Measurements from ENCODE around the gene TMEM120B.

The TMEM120B gene

DNA sequence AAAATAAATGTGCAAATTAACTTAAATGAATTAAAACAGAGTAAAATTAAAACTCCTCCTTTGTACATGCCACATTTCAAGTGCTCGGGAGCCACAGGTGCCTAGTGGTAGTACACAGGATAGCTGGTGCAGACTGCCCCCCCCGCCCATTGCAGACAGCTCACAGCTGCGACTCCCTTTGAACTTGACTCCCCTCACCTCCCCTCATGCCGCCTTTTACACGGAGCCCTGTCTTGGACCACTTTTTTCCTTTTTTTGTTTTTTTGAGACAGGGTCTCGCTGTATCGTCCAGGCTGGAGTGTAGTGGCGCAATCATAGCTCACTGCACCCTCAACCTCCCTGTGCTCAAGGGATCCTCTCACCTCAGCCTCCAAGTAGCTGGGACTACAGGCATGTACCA is 102.7 kb downstream of the TMEM120B start:
- TF ChIP-seq, protein P1, sequence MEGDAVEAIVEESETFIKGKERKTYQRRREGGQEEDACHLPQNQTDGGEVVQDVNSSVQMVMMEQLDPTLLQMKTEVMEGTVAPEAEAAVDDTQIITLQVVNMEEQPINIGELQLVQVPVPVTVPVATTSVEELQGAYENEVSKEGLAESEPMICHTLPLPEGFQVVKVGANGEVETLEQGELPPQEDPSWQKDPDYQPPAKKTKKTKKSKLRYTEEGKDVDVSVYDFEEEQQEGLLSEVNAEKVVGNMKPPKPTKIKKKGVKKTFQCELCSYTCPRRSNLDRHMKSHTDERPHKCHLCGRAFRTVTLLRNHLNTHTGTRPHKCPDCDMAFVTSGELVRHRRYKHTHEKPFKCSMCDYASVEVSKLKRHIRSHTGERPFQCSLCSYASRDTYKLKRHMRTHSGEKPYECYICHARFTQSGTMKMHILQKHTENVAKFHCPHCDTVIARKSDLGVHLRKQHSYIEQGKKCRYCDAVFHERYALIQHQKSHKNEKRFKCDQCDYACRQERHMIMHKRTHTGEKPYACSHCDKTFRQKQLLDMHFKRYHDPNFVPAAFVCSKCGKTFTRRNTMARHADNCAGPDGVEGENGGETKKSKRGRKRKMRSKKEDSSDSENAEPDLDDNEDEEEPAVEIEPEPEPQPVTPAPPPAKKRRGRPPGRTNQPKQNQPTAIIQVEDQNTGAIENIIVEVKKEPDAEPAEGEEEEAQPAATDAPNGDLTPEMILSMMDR (conservative IDR thresholded peaks at IDR 0.05; ENCODE audit: low read depth): no peak
- POLR2A ChIA-PET (ENCODE audit: low non-redundant PET): no interaction called here
- H3K27ac ChIP-seq: peak overlapping the region; percentile 99; the same call in 1 of the 2 replicates
- DNase-seq (ENCODE audit: low spot score): no peak
- CTCF ChIA-PET: interaction anchor here (0.8 to 0.9 kb wide), 2 partner anchors 20 to 65 kb away, joined by 3 to 4 read pairs; no protein-coding TSS in a partner anchor

DNA sequence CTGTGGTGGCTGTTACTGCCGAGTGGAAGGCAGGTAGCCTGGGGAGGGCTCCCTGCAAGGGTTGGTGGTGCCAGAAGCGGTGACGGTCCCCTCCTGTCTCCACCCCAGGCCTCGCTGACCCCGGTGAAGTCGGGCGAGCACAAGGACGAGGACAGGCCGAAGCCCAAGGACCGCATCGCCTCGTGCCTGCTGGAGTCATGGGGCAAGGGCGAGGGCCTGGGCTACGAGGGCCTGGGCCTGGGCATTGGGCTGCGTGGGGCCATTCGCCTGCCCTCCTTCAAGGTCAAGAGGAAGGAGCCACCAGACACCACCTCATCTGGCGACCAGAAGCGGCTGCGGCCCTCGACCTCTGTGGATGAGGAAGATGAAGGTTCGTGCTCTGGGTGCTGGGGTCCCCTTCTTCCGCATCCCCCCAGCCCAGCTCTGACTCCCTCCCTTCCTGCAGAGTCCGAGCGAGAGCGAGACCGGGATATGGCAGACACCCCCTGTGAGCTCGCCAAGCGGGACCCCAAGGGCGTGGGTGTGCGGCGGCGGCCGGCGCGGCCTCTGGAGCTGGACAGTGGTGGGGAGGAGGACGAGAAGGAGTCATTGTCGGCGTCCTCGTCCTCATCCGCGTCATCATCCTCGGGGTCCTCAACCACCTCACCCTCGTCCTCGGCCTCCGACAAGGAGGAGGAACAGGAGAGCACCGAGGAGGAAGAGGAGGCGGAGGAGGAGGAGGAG is 104.5 kb downstream of the TMEM120B start:
- peak overlapping the region; percentile 5; the same call in 1 of the 2 replicates for H3K27ac ChIP-seq
- no peak for DNase-seq (ENCODE audit: low spot score)
- ChIA-PET CTCF (no interaction called here), POLR2A (ENCODE audit: low non-redundant PET) (no interaction called here)
- TF ChIP-seq, protein P1 (conservative IDR thresholded peaks at IDR 0.05; ENCODE audit: low read depth): no peak

DNA sequence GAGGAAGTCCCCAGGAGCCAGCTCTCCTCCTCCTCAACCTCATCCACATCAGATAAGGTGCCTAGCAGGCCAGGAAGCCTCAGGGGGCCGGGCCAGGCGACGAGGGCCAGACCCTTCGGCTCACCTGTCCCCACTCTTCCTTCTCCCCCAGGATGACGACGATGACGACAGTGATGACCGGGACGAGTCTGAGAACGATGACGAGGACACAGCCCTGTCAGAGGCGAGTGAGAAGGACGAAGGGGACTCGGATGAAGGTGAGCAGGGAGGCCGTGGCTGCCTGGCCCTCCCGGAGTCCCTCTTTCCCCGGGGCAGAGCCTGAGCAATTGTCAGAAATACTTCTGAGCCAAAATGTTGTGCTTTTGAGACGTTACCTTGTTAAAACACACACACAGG is 105.1 kb downstream of the TMEM120B start:
- peak overlapping the region; percentile 5; the same call in 1 of the 2 replicates for H3K27ac ChIP-seq
- no peak for DNase-seq (ENCODE audit: low spot score)
- ChIA-PET CTCF (no interaction called here), POLR2A (ENCODE audit: low non-redundant PET) (no interaction called here)
- TF ChIP-seq, protein P1 (conservative IDR thresholded peaks at IDR 0.05; ENCODE audit: low read depth): no peak

DNA sequence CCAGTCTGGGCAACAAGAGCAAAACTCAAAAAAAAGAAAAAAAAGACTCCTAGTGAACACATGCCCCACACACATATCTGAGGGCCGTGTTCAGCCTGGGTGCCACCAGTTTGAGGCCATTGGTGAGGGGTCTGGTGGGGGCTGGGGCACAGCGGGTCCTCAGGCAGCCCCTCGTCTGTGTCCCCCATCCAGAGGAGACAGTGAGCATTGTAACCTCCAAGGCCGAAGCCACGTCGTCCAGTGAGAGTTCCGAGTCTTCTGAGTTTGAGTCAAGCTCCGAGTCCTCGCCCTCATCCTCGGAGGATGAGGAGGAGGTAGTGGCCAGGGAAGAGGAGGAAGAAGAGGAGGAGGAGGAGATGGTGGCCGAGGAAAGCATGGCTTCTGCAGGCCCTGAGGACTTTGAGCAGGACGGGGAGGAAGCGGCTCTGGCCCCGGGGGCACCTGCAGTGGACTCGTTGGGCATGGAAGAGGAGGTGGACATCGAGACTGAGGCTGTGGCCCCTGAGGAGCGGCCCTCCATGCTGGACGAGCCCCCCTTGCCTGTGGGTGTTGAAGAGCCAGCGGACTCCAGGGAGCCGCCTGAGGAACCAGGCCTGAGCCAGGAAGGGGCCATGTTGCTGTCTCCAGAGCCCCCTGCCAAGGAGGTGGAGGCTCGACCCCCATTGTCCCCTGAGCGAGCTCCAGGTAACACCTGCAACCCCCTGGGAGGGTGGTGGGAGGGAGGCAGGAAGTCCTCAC is 106.8 kb downstream of the TMEM120B start:
- no peak for DNase-seq (ENCODE audit: low spot score)
- ChIA-PET CTCF (interaction anchor here (0.6 to 1.3 kb wide), 3 partner anchors 25 to 647 kb away, joined by 3 read pairs; partner anchors contain the start of gene RHOF), POLR2A (ENCODE audit: low non-redundant PET) (no interaction called here)
- 0 out of 2 replicates have a peak overlapping the region, but pooled peaks have one; percentile 6 for H3K27ac ChIP-seq
- TF ChIP-seq, protein P1 (conservative IDR thresholded peaks at IDR 0.05; ENCODE audit: low read depth): no peak

DNA sequence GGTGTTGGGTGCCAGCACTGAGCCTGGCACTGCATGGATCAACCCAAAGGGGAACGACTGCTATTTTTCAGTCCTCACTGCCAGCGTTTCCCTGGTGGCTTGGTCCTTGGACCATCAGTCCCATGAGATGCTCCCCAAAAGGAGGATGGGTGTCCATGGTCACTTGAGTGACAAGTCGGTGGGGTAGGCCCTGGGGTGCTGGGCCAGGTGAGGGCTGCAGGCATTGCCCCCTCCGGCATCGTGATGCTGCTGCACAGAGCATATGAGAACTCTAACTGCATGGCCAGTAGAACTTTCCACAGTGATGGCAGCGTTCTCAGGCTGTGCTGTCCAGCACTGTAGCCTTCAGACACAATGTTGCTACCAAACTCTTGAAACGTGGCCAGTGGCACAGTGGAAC is 107.5 kb downstream of the TMEM120B start:
- ChIA-PET CTCF (interaction anchor here (1.3 kb wide), 1 partner anchor 26 kb away, joined by 3 read pairs; the partner anchor contains the start of gene RHOF), POLR2A (ENCODE audit: low non-redundant PET) (no interaction called here)
- H3K27ac ChIP-seq: 0 out of 2 replicates have a peak overlapping the region, but pooled peaks have one; percentile 6
- DNase-seq (ENCODE audit: low spot score): no peak
- TF ChIP-seq, protein P1 (conservative IDR thresholded peaks at IDR 0.05; ENCODE audit: low read depth): no peak

DNA sequence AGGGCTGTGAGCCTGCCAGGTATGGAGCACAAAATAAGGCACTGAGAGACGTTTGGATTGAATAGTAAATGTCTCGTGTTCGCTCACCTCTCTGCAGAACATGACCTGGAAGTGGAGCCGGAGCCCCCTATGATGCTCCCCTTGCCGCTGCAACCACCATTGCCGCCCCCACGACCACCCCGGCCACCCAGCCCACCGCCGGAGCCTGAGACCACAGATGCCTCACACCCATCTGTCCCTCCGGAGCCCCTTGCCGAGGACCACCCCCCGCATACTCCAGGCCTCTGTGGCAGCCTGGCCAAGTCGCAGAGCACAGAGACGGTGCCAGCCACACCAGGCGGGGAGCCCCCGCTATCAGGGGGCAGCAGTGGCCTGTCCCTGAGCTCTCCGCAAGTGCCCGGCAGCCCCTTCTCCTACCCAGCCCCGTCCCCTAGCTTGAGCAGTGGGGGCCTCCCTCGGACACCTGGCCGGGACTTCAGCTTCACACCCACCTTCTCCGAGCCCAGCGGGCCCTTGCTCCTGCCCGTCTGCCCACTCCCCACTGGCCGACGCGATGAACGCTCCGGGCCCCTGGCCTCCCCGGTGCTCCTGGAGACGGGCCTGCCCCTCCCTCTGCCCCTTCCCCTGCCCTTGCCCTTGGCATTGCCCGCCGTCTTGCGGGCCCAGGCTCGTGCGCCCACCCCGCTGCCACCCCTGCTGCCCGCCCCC is 110.0 kb downstream of the TMEM120B start:
- no peak overlapping the region for H3K27ac ChIP-seq
- TF ChIP-seq, protein P1 (conservative IDR thresholded peaks at IDR 0.05; ENCODE audit: low read depth): no peak
- POLR2A ChIA-PET (ENCODE audit: low non-redundant PET): no interaction called here
- no peak for DNase-seq (ENCODE audit: low spot score)
- CTCF ChIA-PET: no interaction called here
